CD14-positive monocyte (primary cell): ENCODE results near the gene ABHD17C. TPM values are rescaled to one million over a fixed set of nuclear protein-coding genes. Genes with fewer than 3 reads are reported as not detected.

Source experiments
- DNase-seq, 3 donors: peaks; one replicate each; pipeline ENCODE4 v3.0.0-alpha.2; 2011 to 2022
- H2AFZ ChIP-seq: 2 replicates; pipeline ENCODE4 v1.6.0; 2012; ENCODE audit warnings: mild to moderate bottlenecking, low read depth, low read length, inconsistent platforms; ENCODE audit not compliant: insufficient read depth, poor library complexity, severe bottlenecking
- H3K27ac ChIP-seq, 2 donors: 1 replicate in 1 of 2; 2 replicates in 1 of 2; pipeline ENCODE4 v1.5.1; 2012 to 2013; ENCODE audit warnings: low read length in 2 of 2, control low read depth in 1 of 2, inconsistent platforms in 1 of 2, low read depth in 1 of 2, mild to moderate bottlenecking in 1 of 2
- H3K27me3 ChIP-seq, 2 donors: one replicate each; pipeline versions ENCODE4 v1.6.0 to v1.6.1; 2011 to 2013; ENCODE audit warnings: low read length in 2 of 2; ENCODE audit not compliant: control insufficient read depth in 2 of 2, insufficient read depth in 2 of 2
- H3K36me3 ChIP-seq, 2 donors: replicated peaks in 1 of 2; 1 replicate in 1 of 2; 2 replicates in 1 of 2; pipeline versions ENCODE4 v1.5.1 to v1.6.1; 2012 to 2013; ENCODE audit warnings: low read length in 2 of 2, control low read depth in 1 of 2, inconsistent platforms in 1 of 2, mild to moderate bottlenecking in 1 of 2; ENCODE audit not compliant: insufficient read depth in 2 of 2, control insufficient read depth in 1 of 2
- H3K4me1 ChIP-seq, 2 donors: 1 replicate in 1 of 2; 2 replicates in 1 of 2; pipeline versions ENCODE4 v1.5.1 to v1.6.1; 2012 to 2013; ENCODE audit warnings: low read length in 2 of 2, control low read depth in 1 of 2, inconsistent platforms in 1 of 2, mild to moderate bottlenecking in 1 of 2, moderate library complexity in 1 of 2; ENCODE audit not compliant: insufficient read depth in 2 of 2, control insufficient read depth in 1 of 2
- H3K4me2 ChIP-seq: replicated peaks from 2 replicates; pipeline ENCODE3; 2012; ENCODE audit warnings: low read length, moderate library complexity, mild to moderate bottlenecking; ENCODE audit not compliant: poor library complexity, severe bottlenecking; ENCODE audit errors: extremely low read depth
- H3K4me3 ChIP-seq, 3 experiments: fragments of 200-600 bp in 1 of 3; sonication (generic) in 1 of 3; replicated peaks in 1 of 3; 1 replicate in 2 of 3; 2 replicates in 1 of 3; pipeline ENCODE4 v1.5.1; 2011 to 2013; ENCODE audit warnings: low read length in 3 of 3, mild to moderate bottlenecking in 3 of 3, control low read depth in 2 of 3, low read depth in 2 of 3, inconsistent platforms in 1 of 3, moderate library complexity in 1 of 3
- H3K79me2 ChIP-seq: 2 replicates; pipeline ENCODE4 v1.6.0; 2012; ENCODE audit warnings: mild to moderate bottlenecking, control low read depth, inconsistent platforms, low read length, moderate library complexity; ENCODE audit not compliant: insufficient read depth
- H3K9ac ChIP-seq: 2 replicates; pipeline ENCODE4 v1.6.0; 2017; ENCODE audit warnings: low read length, mild to moderate bottlenecking; ENCODE audit not compliant: insufficient read depth, poor library complexity, severe bottlenecking
- H3K9me3 ChIP-seq, 2 donors: replicated peaks in 1 of 2; 1 replicate in 1 of 2; 2 replicates in 1 of 2; pipeline versions ENCODE4 v1.5.1 to v1.6.1; 2012 to 2013; ENCODE audit warnings: low read length in 2 of 2, control low read depth in 1 of 2; ENCODE audit not compliant: control insufficient read depth in 1 of 2, insufficient read depth in 1 of 2
- H4K20me1 ChIP-seq: 2 replicates; pipeline ENCODE4 v1.6.0; 2012; ENCODE audit warnings: mild to moderate bottlenecking, low read length, control low read depth, moderate library complexity; ENCODE audit not compliant: insufficient read depth
- H3K27ac Mint-ChIP-seq, 7 donors: one replicate each; pipeline ENCODE4 v1.8.0; 2020; ENCODE audit warnings: mild to moderate bottlenecking in 7 of 7, mixed read lengths in 7 of 7, moderate library complexity in 6 of 7, inconsistent platforms in 2 of 7
- H3K27me3 Mint-ChIP-seq, 3 donors: one replicate each; pipeline ENCODE4 v1.8.0; 2021 to 2022; ENCODE audit warnings: low read depth in 3 of 3, mild to moderate bottlenecking in 3 of 3, mixed read lengths in 3 of 3, moderate library complexity in 3 of 3, inconsistent platforms in 1 of 3
- H3K36me3 Mint-ChIP-seq, 2 donors: one replicate each; pipeline ENCODE4 v1.8.0; 2020; ENCODE audit warnings: mixed read lengths in 2 of 2, inconsistent platforms in 1 of 2, mild to moderate bottlenecking in 1 of 2
- H3K4me1 Mint-ChIP-seq: one replicate; pipeline ENCODE4 v1.8.0; 2020; ENCODE audit warnings: mild to moderate bottlenecking, mixed read lengths
- H3K4me3 Mint-ChIP-seq, 2 donors: one replicate each; pipeline ENCODE4 v1.8.0; 2020; ENCODE audit warnings: mild to moderate bottlenecking in 2 of 2, mixed read lengths in 2 of 2, moderate library complexity in 1 of 2
- H3K9me3 Mint-ChIP-seq, 7 donors: one replicate each; pipeline ENCODE4 v1.8.0; 2020 to 2022; ENCODE audit warnings: mixed read lengths in 7 of 7, mild to moderate bottlenecking in 6 of 7, moderate library complexity in 6 of 7, inconsistent platforms in 2 of 7
- CTCF ChIP-seq: fragments of 200-600 bp; IDR thresholded peaks from one replicate; pipeline ENCODE4 v1.8.0; 2022; ENCODE audit warnings: antibody characterized with exemption, mild to moderate bottlenecking
- whole genome bisulfite sequencing: methylation state at CpG from one replicate; pipeline ENCODE4 v1.1.5; 2013; ENCODE audit warnings: missing lambda C conversion rate; ENCODE audit not compliant: insufficient coverage; 5-methylcytosine and 5-hydroxymethylcytosine counted together
- intact Hi-C, 2 donors: fragments of 100-400 bp; cut with micrococcal nuclease; formaldehyde crosslinking; loops; one replicate each; pipeline versions ENCODE4 v1.15.0 to v1.15.1; 2023
- polyA plus RNA-seq, 3 donors: library from polyadenylated mRNA; depleted of rRNA in 1 of 3; unstranded in 2 of 3; stranded (reverse) in 1 of 3; fragments of 300-500 nt in 2 of 3; fragments of >200 nt in 1 of 3; fragmentation: Illumina TruSeq in 2 of 3; gene quantifications; 1 replicate in 2 of 3; 2 replicates in 1 of 3; pipeline ENCODE4 v1.2.3, GENCODE V29; 2012 to 2021

ABHD17C gene
- polyA plus RNA-seq, 3 donors: 0.48 to 0.76 (median 0.68) TPM

GRCh38 chr15:80685628-80686027, 9.5 kb upstream of the ABHD17C start:
- intact Hi-C loops: no loop called here
- no peak overlapping the region for H3K9ac ChIP-seq
- WGBS: no CpG with 5 or more reads among the region's 1 CpG
- H3K4me3 Mint-ChIP-seq: no peak overlapping the region
- no peak overlapping the region for H2AFZ ChIP-seq
- no peak overlapping the region for H3K4me3 ChIP-seq
- no peak overlapping the region for H3K4me2 ChIP-seq
- H3K27ac ChIP-seq: no peak overlapping the region
- no peaks in the 10 kb centered on the region for H3K4me1 Mint-ChIP-seq
- peaks cover 0 to 3% of the 10 kb centered on the region in 2 donors for H3K9me3 ChIP-seq
- H4K20me1 ChIP-seq: no peaks in the 10 kb centered on the region
- peaks cover 0 to 9% (median 2%) of the 10 kb centered on the region in 7 donors for H3K9me3 Mint-ChIP-seq
- H3K27me3 Mint-ChIP-seq: peaks cover 0 to 4% (median 2%) of the 10 kb centered on the region in 3 donors
- no peaks in the 10 kb centered on the region for H3K79me2 ChIP-seq
- no peaks in the 10 kb centered on the region for H3K36me3 Mint-ChIP-seq
- no peak for TF ChIP-seq CTCF
- H3K27me3 ChIP-seq: no peaks in the 10 kb centered on the region
- H3K27ac Mint-ChIP-seq: no peak overlapping the region
- H3K36me3 ChIP-seq: no peaks in the 10 kb centered on the region
- H3K4me1 ChIP-seq: no peaks in the 10 kb centered on the region
- DNase-seq: no peak

- H3K4me3 ChIP-seq: no peak overlapping the region
Observed at GRCh38 chr15:80689294-80689693, 5.8 kb upstream of the ABHD17C start.

More at GRCh38 chr15:80689294-80689693, 5.8 kb upstream of the ABHD17C start:
- H3K9me3 ChIP-seq: no peaks in the 10 kb centered on the region
- no peaks in the 10 kb centered on the region for H4K20me1 ChIP-seq
- Mint-ChIP-seq H3K27ac (no peak overlapping the region), H3K4me3 (no peak overlapping the region), H3K9me3 (no peaks in the 10 kb centered on the region), H3K36me3 (no peaks in the 10 kb centered on the region), H3K27me3 (peaks cover 4 to 7% (median 4%) of the 10 kb centered on the region in 3 donors), H3K4me1 (peaks cover 5% of the 10 kb centered on the region)
- no peak overlapping the region for H2AFZ ChIP-seq
- no peak overlapping the region for H3K27ac ChIP-seq
- no peak for TF ChIP-seq CTCF
- H3K4me2 ChIP-seq: no peak overlapping the region
- H3K4me1 ChIP-seq: peaks cover 2 to 5% of the 10 kb centered on the region in 2 donors
- intact Hi-C loops: no loop called here
- peaks cover 0 to 2% of the 10 kb centered on the region in 2 donors for H3K27me3 ChIP-seq
- no peaks in the 10 kb centered on the region for H3K79me2 ChIP-seq
- no peak for DNase-seq
- H3K9ac ChIP-seq: no peak overlapping the region
- H3K36me3 ChIP-seq: no peaks in the 10 kb centered on the region
